HEK293 (cell line): ENCODE data around the gene SEMA4C.

Source experiments
- MEIS1 ChIP-seq: sonication (generic); formaldehyde crosslinking; IDR thresholded peaks from 2 replicates; pipeline ENCODE4 v1.8.1; 2022; ENCODE audit warnings: missing genetic modification reagents, mild to moderate bottlenecking, borderline replicate concordance
- RBAK ChIP-seq: fragments of 450-650 bp; formaldehyde crosslinking; IDR thresholded peaks from 2 replicates; pipeline ENCODE4 v1.5.1; 2016; ENCODE audit warnings: missing biosample characterization, missing genetic modification characterization
- SP2 ChIP-seq: fragments of 450-650 bp; formaldehyde crosslinking; IDR thresholded peaks from 2 replicates; pipeline ENCODE4 v1.5.1; 2016; ENCODE audit warnings: missing biosample characterization, missing genetic modification characterization
- SP3 ChIP-seq: fragments of 450-650 bp; formaldehyde crosslinking; IDR thresholded peaks from 2 replicates; pipeline ENCODE4 v1.5.1; 2016; ENCODE audit warnings: missing biosample characterization, missing genetic modification characterization
- TSHZ1 ChIP-seq: fragments of 450-650 bp; formaldehyde crosslinking; IDR thresholded peaks from 2 replicates; pipeline ENCODE4 v1.5.1; 2016; ENCODE audit warnings: missing biosample characterization, missing genetic modification characterization, borderline replicate concordance
- ZBTB17 ChIP-seq: fragments of 450-650 bp; formaldehyde crosslinking; IDR thresholded peaks from 2 replicates; pipeline ENCODE4 v1.5.1; 2016; ENCODE audit warnings: missing biosample characterization, missing genetic modification characterization
- ZEB2 ChIP-seq: fragments of 450-650 bp; formaldehyde crosslinking; IDR thresholded peaks from 2 replicates; pipeline ENCODE4 v1.5.1; 2016; ENCODE audit warnings: missing biosample characterization, missing genetic modification characterization
- ZFP69B ChIP-seq: fragments of 450-650 bp; formaldehyde crosslinking; IDR thresholded peaks from 2 replicates; pipeline ENCODE4 v1.5.1; 2016; ENCODE audit warnings: missing biosample characterization, missing genetic modification characterization
- ZNF114 ChIP-seq: fragments of 450-650 bp; formaldehyde crosslinking; IDR thresholded peaks from 2 replicates; pipeline ENCODE4 v1.5.0; 2017; ENCODE audit warnings: missing biosample characterization, missing genetic modification characterization
- ZNF132 ChIP-seq: fragments of 450-650 bp; formaldehyde crosslinking; IDR thresholded peaks from 2 replicates; pipeline ENCODE4 v1.5.1; 2017; ENCODE audit warnings: missing biosample characterization, missing genetic modification characterization, borderline replicate concordance
- ZNF133 ChIP-seq: fragments of 450-650 bp; formaldehyde crosslinking; IDR thresholded peaks from 2 replicates; pipeline ENCODE4 v1.5.1; 2016; ENCODE audit warnings: missing biosample characterization, missing genetic modification characterization
- ZNF174 ChIP-seq: fragments of 450-650 bp; formaldehyde crosslinking; IDR thresholded peaks from 2 replicates; pipeline ENCODE4 v1.5.0; 2017; ENCODE audit warnings: missing biosample characterization, mild to moderate bottlenecking, missing genetic modification characterization
- ZNF239 ChIP-seq: fragments of 450-650 bp; formaldehyde crosslinking; IDR thresholded peaks from 2 replicates; pipeline ENCODE4 v1.5.1; 2016; ENCODE audit warnings: missing biosample characterization, missing genetic modification characterization
- ZNF266 ChIP-seq: fragments of 450-650 bp; formaldehyde crosslinking; IDR thresholded peaks from 2 replicates; pipeline ENCODE4 v1.5.1; 2016; ENCODE audit warnings: missing biosample characterization, missing genetic modification characterization, low read depth
- ZNF513 ChIP-seq: fragments of 450-650 bp; IDR thresholded peaks from 2 replicates; pipeline ENCODE4 v1.5.1; 2018; ENCODE audit warnings: missing biosample characterization, missing genetic modification characterization
- ZNF529 ChIP-seq: fragments of 450-650 bp; formaldehyde crosslinking; IDR thresholded peaks from 2 replicates; pipeline ENCODE4 v1.5.1; 2017; ENCODE audit warnings: missing genetic modification characterization, missing biosample characterization; ENCODE audit not compliant: insufficient replicate concordance
- ZNF701 ChIP-seq: fragments of 450-650 bp; formaldehyde crosslinking; IDR thresholded peaks from 2 replicates; pipeline ENCODE4 v1.5.1; 2016; ENCODE audit warnings: missing biosample characterization, missing genetic modification characterization
- ZNF785 ChIP-seq: fragments of 450-650 bp; formaldehyde crosslinking; IDR thresholded peaks from 2 replicates; pipeline ENCODE4 v1.5.1; 2016; ENCODE audit warnings: missing biosample characterization, missing genetic modification characterization
- ZNF792 ChIP-seq: fragments of 450-650 bp; formaldehyde crosslinking; IDR thresholded peaks from 2 replicates; pipeline ENCODE4 v1.5.1; 2016; ENCODE audit warnings: missing biosample characterization, missing genetic modification characterization
- ZNF837 ChIP-seq: fragments of 450-650 bp; formaldehyde crosslinking; IDR thresholded peaks from 2 replicates; pipeline ENCODE4 v1.5.1; 2016; ENCODE audit warnings: missing biosample characterization, missing genetic modification characterization
- ZNF843 ChIP-seq: fragments of 450-650 bp; formaldehyde crosslinking; IDR thresholded peaks from 2 replicates; pipeline ENCODE4 v1.5.1; 2016; ENCODE audit warnings: missing biosample characterization, missing genetic modification characterization
- ZSCAN16 ChIP-seq: fragments of 450-650 bp; formaldehyde crosslinking; IDR thresholded peaks from 2 replicates; pipeline ENCODE4 v1.5.1; 2016; ENCODE audit warnings: missing biosample characterization, missing genetic modification characterization
- TF ChIP-seq, protein P1 (sequence below): fragments of 450-650 bp; formaldehyde crosslinking; IDR thresholded peaks from 2 replicates; pipeline ENCODE4 v1.5.1; 2016; ENCODE audit warnings: missing biosample characterization, missing genetic modification characterization
- TF ChIP-seq, protein P2 (sequence below): fragments of 450-650 bp; formaldehyde crosslinking; IDR thresholded peaks from 2 replicates; pipeline ENCODE4 v1.5.1; 2016; ENCODE audit warnings: missing biosample characterization, missing genetic modification characterization, low read depth
- TF ChIP-seq, protein P3 (sequence below): fragments of 450-650 bp; formaldehyde crosslinking; IDR thresholded peaks from 2 replicates; pipeline ENCODE4 v1.5.1; 2016; ENCODE audit warnings: missing biosample characterization, missing genetic modification characterization
- TF ChIP-seq, protein P4 (sequence below): fragments of 450-650 bp; formaldehyde crosslinking; optimal IDR thresholded peaks from 2 replicates; pipeline ENCODE3; 2016; ENCODE audit warnings: missing biosample characterization, mild to moderate bottlenecking, missing genetic modification characterization

The SEMA4C gene

GRCh38 chr2:96868555-96869280, 1.2 kb downstream of the SEMA4C start (continued):
- peak; percentile 67 for TF ChIP-seq SP3 (tag by site-specific recombination)
- TF ChIP-seq ZNF785, result no peak
- no peak for TF ChIP-seq ZNF837 (tag by site-specific recombination)
- TF ChIP-seq, protein P1, sequence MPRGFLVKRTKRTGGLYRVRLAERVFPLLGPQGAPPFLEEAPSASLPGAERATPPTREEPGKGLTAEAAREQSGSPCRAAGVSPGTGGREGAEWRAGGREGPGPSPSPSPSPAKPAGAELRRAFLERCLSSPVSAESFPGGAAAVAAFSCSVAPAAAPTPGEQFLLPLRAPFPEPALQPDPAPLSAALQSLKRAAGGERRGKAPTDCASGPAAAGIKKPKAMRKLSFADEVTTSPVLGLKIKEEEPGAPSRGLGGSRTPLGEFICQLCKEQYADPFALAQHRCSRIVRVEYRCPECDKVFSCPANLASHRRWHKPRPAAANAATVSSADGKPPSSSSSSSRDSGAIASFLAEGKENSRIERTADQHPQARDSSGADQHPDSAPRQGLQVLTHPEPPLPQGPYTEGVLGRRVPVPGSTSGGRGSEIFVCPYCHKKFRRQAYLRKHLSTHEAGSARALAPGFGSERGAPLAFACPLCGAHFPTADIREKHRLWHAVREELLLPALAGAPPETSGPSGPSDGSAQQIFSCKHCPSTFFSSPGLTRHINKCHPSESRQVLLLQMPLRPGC (tag by site-specific recombination), result no peak
- TF ChIP-seq ZNF792 (tag by site-specific recombination), result no peak
- TF ChIP-seq ZNF529 (tag by site-specific recombination), result no peak
- TF ChIP-seq ZNF266 (tag by site-specific recombination), result no peak
- TF ChIP-seq, protein P2, sequence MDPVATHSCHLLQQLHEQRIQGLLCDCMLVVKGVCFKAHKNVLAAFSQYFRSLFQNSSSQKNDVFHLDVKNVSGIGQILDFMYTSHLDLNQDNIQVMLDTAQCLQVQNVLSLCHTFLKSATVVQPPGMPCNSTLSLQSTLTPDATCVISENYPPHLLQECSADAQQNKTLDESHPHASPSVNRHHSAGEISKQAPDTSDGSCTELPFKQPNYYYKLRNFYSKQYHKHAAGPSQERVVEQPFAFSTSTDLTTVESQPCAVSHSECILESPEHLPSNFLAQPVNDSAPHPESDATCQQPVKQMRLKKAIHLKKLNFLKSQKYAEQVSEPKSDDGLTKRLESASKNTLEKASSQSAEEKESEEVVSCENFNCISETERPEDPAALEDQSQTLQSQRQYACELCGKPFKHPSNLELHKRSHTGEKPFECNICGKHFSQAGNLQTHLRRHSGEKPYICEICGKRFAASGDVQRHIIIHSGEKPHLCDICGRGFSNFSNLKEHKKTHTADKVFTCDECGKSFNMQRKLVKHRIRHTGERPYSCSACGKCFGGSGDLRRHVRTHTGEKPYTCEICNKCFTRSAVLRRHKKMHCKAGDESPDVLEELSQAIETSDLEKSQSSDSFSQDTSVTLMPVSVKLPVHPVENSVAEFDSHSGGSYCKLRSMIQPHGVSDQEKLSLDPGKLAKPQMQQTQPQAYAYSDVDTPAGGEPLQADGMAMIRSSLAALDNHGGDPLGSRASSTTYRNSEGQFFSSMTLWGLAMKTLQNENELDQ (tag by site-specific recombination), result no peak
- TF ChIP-seq ZNF701, result no peak
- TF ChIP-seq ZFP69B (tag by site-specific recombination), result no peak
- TF ChIP-seq, protein P3, sequence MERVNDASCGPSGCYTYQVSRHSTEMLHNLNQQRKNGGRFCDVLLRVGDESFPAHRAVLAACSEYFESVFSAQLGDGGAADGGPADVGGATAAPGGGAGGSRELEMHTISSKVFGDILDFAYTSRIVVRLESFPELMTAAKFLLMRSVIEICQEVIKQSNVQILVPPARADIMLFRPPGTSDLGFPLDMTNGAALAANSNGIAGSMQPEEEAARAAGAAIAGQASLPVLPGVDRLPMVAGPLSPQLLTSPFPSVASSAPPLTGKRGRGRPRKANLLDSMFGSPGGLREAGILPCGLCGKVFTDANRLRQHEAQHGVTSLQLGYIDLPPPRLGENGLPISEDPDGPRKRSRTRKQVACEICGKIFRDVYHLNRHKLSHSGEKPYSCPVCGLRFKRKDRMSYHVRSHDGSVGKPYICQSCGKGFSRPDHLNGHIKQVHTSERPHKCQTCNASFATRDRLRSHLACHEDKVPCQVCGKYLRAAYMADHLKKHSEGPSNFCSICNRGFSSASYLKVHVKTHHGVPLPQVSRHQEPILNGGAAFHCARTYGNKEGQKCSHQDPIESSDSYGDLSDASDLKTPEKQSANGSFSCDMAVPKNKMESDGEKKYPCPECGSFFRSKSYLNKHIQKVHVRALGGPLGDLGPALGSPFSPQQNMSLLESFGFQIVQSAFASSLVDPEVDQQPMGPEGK (tag by site-specific recombination), result peak; percentile 67
- no peak for TF ChIP-seq TSHZ1 (tag by site-specific recombination)
- TF ChIP-seq ZNF133 (tag by site-specific recombination), result no peak
- TF ChIP-seq ZSCAN16, result no peak
- TF ChIP-seq SP2 (tag by site-specific recombination), result peak; percentile 80
- TF ChIP-seq ZNF513 (tag by site-specific recombination), result no peak
- TF ChIP-seq ZEB2 (tag by site-specific recombination), result 0 out of 2 replicates have a peak, but pooled peaks have one; percentile 51
- no peak for TF ChIP-seq RBAK (tag by site-specific recombination)
- TF ChIP-seq, protein P4, sequence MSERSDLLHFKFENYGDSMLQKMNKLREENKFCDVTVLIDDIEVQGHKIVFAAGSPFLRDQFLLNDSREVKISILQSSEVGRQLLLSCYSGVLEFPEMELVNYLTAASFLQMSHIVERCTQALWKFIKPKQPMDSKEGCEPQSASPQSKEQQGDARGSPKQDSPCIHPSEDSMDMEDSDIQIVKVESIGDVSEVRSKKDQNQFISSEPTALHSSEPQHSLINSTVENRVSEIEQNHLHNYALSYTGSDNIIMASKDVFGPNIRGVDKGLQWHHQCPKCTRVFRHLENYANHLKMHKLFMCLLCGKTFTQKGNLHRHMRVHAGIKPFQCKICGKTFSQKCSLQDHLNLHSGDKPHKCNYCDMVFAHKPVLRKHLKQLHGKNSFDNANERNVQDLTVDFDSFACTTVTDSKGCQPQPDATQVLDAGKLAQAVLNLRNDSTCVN (tag by site-specific recombination), result peak; percentile 74
- TF ChIP-seq MEIS1 (CRISPR knock-in tag), result no peak
- no peak for TF ChIP-seq ZNF114
- no peak for TF ChIP-seq ZNF174 (tag by site-specific recombination)
- TF ChIP-seq ZNF132 (tag by site-specific recombination), result no peak
- no peak for TF ChIP-seq ZNF239 (tag by site-specific recombination)
- TF ChIP-seq ZNF843 (tag by site-specific recombination), result no peak
- TF ChIP-seq ZBTB17, result no peak
